ENCODE results near the gene PCNT.

Gene PCNT, protein sequence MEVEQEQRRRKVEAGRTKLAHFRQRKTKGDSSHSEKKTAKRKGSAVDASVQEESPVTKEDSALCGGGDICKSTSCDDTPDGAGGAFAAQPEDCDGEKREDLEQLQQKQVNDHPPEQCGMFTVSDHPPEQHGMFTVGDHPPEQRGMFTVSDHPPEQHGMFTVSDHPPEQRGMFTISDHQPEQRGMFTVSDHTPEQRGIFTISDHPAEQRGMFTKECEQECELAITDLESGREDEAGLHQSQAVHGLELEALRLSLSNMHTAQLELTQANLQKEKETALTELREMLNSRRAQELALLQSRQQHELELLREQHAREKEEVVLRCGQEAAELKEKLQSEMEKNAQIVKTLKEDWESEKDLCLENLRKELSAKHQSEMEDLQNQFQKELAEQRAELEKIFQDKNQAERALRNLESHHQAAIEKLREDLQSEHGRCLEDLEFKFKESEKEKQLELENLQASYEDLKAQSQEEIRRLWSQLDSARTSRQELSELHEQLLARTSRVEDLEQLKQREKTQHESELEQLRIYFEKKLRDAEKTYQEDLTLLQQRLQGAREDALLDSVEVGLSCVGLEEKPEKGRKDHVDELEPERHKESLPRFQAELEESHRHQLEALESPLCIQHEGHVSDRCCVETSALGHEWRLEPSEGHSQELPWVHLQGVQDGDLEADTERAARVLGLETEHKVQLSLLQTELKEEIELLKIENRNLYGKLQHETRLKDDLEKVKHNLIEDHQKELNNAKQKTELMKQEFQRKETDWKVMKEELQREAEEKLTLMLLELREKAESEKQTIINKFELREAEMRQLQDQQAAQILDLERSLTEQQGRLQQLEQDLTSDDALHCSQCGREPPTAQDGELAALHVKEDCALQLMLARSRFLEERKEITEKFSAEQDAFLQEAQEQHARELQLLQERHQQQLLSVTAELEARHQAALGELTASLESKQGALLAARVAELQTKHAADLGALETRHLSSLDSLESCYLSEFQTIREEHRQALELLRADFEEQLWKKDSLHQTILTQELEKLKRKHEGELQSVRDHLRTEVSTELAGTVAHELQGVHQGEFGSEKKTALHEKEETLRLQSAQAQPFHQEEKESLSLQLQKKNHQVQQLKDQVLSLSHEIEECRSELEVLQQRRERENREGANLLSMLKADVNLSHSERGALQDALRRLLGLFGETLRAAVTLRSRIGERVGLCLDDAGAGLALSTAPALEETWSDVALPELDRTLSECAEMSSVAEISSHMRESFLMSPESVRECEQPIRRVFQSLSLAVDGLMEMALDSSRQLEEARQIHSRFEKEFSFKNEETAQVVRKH (N-terminal part only)

DNA sequence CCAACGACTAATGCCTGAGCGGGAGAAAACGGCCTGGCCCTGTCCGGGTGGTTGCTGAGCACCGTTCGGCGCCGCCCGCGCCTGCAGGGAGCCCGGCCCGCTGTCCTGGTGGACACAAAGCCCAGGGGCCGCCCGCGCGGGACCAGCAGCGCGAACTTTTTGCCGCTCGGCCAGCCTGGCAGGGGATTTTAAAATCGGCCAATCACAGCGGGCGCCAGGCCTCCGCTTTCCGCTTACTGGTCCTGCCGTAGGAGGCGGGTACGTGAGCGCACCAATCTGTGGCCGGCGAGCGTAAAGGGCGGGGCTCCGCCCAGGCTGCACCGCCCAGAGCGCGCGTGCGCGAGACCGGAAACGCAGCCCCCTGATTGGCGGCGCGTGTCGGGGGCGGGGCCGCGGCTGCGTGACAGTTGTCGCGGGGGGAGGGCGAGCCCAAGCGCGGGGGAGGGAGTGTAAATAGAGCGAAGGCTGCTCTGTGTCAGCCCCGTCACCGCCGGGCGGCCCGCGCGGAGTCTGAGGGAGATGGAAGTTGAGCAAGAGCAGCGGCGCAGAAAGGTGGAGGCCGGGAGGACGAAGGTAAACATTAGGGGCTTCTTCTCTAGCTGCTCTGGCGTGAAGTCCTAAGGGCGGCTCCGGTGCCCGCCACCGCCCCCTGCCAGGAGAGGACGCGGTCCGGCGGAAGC, at the start of gene PCNT, which contains the start of gene C21orf58:
Gene PCNT, plus strand, starts transcription at position 447 of the 680 bp plus-strand sequence. Its CDS starts 73 bp downstream, at position 520.
Gene C21orf58, minus strand, starts transcription at position 161 of the 680 bp plus-strand sequence. CDS start 1,132 bp downstream, outside the sequence.
- peak; percentile 98 for DNase-seq

DNA sequence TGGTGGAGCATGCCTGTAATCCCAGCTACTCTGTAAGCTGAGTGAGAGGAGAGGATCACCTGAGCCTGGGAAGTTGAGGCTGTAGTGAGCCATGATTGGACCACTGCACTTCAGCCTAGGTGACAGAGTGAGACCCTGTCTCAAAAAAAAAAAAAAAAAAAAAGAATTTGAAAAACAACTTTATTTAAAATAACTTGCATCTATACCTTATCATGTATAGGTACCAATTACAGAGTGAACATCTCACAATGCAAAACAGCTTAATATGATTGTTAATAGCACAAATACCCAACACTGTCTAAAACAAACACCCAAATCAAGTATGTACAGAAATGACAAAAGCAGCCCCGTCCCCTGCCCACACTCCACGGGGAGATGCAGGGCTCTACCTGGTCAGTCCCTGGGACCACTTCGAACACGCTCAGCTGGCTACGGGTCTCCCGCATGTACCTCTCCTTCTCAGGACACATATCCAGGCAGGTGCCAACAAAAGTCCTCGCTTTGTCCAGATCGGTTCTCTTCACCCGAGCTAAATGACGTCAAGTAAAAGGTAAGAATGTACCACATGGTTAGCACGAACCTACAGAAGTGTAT, 49.1 kb upstream of the PCNT start:
- no peak for DNase-seq

DNA sequence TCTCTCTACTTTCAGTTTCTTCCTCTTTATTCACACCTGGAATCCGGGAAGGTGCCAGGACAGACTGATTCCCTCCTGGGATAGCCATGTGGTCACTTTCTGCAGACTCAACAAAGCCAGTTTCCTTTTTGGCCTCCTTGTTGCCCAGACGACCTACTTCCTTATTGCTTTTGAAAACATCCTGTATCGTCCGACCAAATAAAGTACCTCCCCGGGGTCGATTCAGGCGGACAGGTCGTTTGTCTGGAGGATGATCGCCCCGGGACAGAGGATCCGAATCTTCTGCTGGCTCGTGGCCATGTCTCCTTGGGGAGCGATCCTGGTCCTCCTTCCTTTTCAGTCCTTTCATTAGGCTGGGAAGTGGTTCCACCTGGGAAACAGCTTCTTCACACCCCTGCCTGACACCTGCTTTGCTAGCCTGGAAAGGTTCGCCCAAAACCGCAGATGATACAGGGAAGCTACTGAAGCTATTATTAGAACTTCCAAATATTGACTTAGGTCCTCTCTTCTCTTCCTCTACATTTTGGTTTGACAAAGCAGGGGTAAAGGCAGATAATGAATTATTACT, 39.8 kb upstream of the PCNT start:
- DNase-seq: no peak

DNA sequence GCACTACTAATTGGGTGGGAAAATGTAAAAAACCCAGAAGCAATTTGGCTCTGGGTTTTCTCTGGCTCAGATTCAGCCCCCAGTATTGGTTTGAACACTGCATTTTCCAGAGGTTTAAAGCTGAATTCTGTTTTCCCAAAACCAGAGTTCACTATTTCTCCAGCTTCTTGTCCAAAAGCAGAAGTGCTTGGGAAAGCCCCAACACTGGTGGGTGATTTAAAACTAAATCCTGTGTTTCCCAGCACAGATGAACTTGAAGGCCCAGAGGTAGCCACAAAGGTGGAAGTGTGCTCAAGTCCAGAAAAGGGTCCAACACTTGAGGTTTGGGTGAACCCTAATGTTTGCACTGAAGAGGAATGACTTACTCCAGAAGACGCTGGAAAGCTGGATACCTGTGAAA, 39.2 kb upstream of the PCNT start:
- no peak for DNase-seq

DNA sequence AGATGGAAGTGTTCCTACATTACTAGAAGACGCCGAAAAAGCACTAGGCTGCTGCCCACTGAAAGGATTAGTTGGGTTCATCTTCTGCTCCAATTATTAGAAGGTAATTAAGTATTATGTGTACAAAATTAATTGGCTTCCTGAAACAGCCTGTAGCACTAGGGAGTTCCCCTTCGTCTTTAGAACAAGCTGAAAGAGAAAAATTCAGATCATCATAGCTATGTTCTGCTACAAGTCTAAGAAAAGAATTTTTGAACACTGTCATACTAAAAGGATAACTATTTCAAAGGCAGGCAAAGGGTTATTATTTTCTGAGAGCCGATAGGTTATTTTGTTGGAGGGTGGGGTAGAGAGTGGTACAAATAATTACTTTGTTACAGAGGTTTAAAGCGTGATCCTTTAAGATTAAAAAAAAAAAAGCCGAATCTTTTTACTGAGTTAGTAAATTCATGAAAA, 38.7 kb upstream of the PCNT start, which contains the start of gene MCM3AP:
Gene MCM3AP, minus strand, starts transcription at position 406 of the 456 bp plus-strand sequence. Its CDS starts 325 bp downstream, at position 81.
- no peak for DNase-seq

DNA sequence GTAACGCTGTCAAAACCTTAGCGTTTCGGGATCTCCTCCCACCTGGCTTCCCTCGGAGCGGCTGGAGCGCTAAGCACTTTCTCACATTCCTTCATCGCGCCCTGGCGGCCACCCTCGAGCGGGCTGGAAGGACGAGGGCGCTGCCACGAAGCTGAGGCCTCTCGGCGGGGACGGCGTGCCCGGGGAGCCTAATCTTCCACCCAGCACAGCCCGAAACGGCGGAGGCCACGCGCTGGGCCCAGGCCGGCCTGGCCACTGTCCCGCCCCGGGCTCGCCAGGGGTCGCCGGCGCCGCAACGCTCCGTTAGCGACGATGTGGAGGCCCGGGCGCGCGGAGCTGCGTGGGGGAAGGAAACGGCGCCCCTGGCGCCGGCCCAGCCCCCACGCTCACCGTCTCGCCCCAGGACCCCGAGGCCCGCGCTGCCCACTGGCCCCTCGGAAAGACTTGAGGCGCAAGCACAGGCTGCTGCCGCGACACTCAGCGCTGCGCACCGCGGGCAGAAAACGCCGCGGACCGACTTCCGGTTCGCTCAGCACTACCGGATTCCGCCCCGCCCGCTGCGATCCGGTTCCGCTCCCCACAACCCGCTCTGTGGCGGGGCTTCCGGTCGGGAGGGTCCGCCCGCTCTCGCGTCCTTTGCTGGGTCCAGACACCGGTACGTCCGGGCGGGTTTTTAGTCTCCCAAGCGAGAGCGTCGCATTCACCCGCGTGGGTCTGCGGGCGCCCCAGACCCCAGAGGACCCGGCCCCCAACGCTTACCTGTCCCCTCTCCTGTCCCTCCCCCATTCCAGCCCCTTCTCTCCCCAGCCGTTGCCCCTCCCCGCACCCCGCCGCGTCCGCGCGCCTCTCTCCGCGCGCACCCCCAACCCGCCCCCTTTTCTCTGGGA, 38.0 kb upstream of the PCNT start, which contains the start of gene YBEY:
Gene YBEY, plus strand, starts transcription at position 582 of the 887 bp plus-strand sequence. CDS start 572 bp downstream, outside the sequence.
- peak; percentile 95 for DNase-seq

DNA sequence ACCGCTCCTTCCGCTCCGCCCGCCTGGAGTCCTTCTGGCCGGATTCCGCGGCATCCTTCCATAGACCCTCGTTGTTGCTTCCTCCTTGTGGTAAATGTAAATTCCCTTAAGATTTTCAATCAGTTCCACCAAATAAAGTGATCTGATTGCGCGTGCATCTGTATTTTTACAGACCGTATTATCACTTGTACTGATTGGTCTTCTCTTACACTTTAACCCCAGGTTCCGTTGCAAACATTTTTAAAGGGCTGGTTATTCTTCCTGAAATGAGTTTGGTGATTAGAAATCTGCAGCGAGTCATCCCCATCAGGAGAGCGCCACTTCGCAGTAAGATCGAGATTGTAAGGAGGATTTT, 37.3 kb upstream of the PCNT start:
- DNase-seq: no peak

DNA sequence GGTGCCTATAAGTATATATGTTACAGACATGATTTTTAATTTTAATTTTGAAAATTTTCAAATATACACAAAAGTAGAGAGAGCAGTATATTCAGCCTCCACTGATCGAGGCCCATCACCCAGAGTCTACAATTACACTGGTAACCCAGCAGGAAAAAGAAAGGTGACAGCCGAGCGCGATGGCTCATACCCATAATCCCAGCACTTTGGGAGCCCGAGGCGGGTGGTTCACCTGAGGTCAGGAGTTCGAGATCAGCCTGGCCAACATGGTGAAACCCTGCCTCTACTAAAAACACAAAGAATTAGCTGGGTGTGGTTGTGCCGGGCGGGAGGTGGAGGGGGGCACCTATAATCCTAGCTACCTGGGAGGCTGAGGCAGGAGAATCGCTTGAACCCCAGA, 36.4 kb upstream of the PCNT start:
- no peak for DNase-seq

DNA sequence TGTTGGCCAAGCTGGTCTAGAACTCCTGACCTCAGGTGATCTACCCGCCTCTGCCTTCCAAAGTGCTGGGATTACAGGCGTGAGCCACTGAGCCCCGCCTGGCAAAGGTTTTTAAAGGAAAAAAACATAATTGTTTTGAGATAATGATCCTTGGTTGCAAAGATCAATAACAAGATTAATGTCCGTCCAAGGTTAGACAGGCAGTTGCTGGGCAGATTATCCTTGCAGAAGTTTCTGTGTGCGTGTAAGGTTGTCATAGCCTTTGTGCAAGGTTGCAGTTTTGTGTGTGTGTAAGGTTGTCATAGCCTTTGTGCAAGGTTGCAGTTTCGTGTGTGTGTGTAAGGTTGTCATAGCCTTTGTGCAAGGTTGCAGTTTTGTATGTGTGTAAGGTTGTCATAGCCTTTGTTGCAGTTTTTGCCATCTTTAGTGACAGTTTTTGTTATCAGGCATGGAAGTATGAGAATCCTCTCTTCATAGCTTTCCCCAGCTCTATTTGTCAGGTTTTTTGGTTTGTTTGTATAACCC, 34.2 kb upstream of the PCNT start:
- DNase-seq: no peak

DNA sequence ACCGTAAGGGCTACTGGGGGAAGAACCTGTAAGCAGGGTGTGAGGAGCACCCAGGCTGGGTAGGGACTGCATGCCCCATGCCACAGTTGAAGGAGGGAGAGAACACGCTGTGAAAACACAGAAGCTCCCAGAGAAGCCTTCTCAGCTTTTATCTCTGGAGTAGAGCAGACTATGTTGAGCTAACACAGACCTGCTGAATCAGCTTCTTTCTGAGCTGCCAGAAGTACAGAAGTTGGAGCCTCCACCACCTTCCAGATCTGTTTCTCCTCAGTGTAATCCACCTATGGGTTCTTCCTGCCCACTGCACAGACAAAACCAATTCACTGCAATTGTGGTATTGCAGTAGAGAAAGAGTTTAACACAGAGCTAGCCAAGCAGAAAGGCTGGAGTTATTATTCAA, 32.4 kb upstream of the PCNT start:
- no peak for DNase-seq

DNA sequence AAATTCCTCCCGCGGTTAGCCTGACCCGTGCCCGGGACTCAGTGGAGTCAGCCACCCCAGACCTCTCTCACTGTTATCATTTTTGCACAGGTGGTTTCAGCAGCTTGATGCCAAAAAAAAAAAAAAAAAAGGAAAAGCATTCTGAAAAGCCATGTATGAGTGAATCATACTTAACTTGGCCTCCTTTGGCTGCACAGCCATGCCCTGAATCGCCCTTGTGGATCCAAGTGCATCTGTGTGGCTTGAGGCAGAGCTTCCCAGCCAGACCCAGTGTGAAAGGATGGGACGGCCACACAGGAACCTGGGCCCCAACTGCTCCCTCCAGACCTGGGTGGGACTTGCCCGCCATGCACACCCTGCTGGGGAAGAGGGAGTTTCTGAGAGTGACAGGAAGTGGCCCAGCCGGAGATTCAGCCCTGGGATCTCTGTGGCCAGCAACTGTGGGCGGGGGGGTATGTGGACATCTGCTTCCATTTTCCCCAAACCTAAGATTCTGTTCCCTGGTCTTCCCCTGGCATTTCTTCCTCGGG, 29.2 kb upstream of the PCNT start:
- DNase-seq: no peak

DNA sequence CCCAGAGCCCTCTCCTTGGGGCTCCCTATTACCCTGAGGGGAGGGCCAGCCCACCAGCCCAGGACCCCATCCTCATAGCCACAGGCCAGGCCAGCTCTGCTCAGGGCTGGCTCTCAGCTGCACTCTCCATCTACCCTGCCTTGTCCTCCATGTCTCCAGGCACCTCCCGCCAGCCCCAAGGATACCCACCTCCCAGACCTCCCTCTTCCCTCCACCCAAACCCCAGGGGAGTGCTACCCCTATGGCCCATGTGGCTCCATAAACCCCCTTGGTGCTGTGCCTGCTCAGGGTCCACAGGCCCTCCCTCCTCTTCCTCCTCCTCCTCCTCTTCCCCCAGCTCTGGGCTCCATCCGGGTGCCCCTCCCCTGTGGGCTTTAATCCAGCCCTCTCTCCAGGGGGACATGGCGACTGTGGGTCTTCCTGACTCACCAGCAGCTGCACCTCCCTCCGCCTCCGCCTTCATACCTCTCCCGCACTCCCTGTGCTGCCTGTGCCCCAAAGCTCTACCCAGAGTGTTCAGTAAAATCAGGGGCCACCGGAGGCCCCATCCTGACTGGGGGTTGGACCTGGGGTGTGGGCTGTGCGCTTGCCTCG, 28.7 kb upstream of the PCNT start:
- no peak for DNase-seq

DNA sequence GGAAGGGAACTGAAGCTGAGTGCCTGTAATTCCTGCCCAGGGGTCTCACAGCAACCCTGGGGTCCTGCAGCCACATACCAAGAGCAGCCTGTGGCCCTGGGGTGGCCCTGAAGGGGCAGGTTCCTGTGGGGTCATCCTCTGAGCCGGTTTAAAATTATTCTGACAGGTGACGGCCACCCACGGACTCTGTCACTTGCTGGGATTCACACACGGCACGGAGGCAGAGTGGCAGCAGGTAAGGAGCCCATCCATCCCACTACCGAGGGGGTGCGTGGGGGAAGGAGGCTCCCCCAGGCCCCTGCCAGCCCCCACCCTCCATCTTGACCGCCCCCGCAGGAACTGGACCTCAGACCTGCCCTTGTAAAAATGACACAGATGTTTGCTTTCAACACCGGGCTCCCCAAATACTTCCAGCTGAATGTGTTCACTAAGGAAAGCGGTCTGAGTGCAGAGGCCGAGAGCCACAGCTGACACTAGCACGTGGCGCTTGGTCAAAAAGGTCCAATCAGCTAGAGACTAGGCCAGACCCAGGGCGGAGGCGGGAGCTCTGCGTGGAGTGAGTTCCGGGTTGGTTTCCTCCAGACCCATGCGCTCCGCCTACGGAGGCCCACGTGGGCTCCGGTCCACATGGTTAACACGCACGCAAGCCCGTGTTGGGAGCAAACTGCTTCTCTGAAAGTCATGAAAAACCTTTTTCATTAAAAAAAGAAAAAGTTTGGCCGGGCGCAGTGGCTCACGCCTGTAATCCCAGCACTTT, 27.8 kb upstream of the PCNT start:
- DNase-seq: peak; percentile 50

DNA sequence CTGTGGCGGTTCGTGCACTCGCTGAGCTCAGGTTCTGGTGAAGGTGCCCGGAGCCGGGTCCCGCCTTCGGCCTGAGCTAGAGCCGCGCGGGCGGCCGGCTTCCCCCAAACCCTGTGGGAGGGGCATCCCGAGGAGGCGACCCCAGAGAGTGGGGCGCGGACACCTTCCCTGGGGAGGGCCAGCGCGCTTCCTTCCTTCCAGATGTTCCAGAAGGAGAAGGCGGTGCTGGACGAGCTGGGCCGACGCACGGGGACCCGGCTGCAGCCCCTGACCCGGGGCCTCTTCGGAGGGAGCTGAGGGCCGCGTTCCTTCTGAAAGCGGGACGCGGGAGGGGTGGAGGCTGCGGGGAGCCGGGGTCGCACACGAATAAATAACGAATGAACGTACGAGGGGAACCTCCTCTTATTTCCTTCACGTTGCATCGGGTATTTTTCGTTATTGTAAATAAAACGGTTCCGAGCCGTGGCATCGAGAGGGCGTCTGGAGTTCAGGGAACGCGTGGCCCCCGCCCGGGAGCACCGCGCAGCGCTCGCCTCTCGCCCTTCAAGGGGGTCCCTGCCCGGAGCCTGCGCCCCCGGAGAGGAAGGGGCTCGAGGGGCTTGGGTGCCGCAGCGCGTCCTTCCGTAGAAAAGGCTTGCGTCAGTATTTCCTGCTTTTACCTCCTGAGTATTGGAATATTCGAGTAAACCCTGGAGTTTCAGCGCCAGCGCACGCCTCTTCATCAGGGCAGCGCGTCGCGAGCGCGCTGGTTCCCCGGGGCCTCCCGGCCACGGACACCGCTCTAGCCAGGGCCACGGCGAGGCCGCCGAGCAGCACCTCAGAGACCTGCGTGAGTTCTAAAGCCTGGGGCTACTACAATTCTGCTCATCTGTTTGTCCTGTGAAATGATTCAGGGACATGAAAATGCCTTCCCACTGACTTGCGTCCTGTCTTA, 26.4 kb upstream of the PCNT start:
- DNase-seq: peak; percentile 73

DNA sequence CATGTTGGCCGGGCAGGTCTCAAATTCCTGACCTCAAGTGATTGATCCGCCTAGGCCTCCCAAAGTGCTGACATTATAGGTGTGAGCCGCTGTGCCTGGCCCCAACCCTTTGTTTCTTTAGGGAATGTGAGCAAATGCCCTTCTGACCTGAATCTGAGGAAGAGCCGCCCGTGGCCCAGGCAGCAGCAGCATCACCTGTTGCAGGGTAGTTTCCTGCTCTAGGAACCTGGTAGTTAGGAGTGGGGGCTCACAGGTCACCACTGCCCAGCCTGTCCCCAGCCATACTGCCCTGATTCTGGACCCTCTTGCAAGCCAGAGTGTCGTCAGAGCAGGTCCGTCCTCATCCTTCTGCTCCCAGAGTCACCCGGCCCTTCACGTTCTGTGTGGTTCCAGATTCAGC, 24.8 kb upstream of the PCNT start:
- DNase-seq: no peak

DNA sequence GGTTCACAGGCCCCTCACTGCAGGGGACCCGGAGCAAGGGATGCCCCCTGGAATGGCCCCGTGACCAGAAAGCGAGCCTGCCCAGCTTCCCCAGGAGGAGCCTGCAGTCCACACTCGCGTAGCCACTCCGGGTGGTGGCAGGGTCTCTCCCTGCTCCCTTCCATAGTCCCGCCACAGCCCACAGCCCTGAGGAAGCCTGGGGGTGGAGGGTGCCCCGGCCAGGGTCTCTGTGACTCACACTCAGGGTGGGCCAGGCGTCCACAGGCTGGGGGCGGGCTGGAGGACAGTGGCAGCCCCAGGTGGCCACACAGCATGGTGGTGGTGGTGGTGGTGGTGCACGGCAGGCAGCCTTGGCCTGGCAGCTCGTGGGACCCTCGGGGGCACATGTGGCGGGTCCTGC, 22.2 kb upstream of the PCNT start:
- no peak for DNase-seq

DNA sequence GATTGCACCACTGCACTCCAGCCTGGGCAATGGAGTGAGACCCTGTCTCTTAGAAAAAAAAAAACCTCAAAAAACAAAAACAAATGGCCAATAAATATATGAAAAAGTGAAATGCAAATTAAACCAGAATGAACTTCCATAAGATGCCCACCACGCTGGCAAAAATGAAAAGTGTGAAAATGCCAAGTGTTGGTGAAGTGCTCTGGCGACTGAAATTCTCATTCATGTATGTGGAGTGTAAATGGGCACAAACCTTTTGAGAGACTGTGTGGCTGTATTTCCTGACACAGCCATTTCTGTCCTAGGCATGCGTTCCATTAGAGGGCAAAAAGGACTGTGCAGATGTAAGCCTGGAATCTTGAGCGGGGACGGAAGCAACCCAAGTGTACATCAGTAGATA, 19.5 kb upstream of the PCNT start:
- DNase-seq: no peak
